ENCODE data around the gene CFAP65. TPM values are rescaled to one million over a fixed set of nuclear protein-coding genes. Genes with fewer than 3 reads are reported as not detected.

The CFAP65 gene
- total RNA-seq, 1 experiment from 2014 or later = 0.44 TPM

- ChIA-PET POLR2A (no interaction called here), CTCF (interaction anchor here (0.6 to 8.8 kb wide), 14 partner anchors 16 to 112 kb away, joined by 3 to 116 read pairs (median 4); no protein-coding TSS in a partner anchor)
- Mint-ChIP-seq H3K9me3 (no peaks in the 10 kb centered on the region), H3K4me3 (peak within 1 kb of the TSS; percentile 84), H3K36me3 (no peaks in the 10 kb centered on the region), H3K4me1 (peaks cover 27% of the 10 kb centered on the region), H3K27me3 (ENCODE audit: low read depth) (peaks cover 95% of the 10 kb centered on the region), H3K27ac (no peak within 1 kb of the TSS)
- DNase-seq (ENCODE audit: low spot score) (peak; percentile 96), ATAC-seq (peak; percentile 82)
- TF ChIP-seq ZNF232 (CRISPR knock-in tag; IDR thresholded peaks at IDR 0.05) (peak; percentile 68), IRF2 (CRISPR knock-in tag; IDR thresholded peaks at IDR 0.05; ENCODE audit: borderline replicate concordance, low read depth) (no peak), USF2 (CRISPR knock-in tag; IDR thresholded peaks at IDR 0.05) (0 out of 2 replicates have a peak, but pooled peaks have one; percentile 21), NFYB (CRISPR knock-in tag; conservative IDR thresholded peaks at IDR 0.05; ENCODE audit: low read depth) (peak; percentile 62)
Measured at GRCh38 chr2:218959141-218959731, 82.1 kb downstream of the CFAP65 start, which contains the start of gene CDK5R2. Gene CDK5R2 (plus strand): TSS chr2:218959666. CDS start chr2:218959821, 155 bp downstream.

GRCh38 chr2:218958276-218958675 is 83.0 kb downstream of the CFAP65 start:
- Mint-ChIP-seq H3K27me3 (ENCODE audit: low read depth) (peaks cover 97% of the 10 kb centered on the region), H3K36me3 (no peaks in the 10 kb centered on the region), H3K4me1 (peaks cover 18% of the 10 kb centered on the region), H3K9me3 (no peaks in the 10 kb centered on the region), H3K4me3 (peak overlapping the region; percentile 84), H3K27ac (no peak overlapping the region)
- CTCF ChIA-PET = interaction anchor here (1.2 to 8.8 kb wide), 4 partner anchors 23 to 100 kb away, joined by 3 to 116 read pairs (median 15); no protein-coding TSS in a partner anchor
- ATAC-seq (no peak), DNase-seq (ENCODE audit: low spot score) (no peak)
- POLR2A ChIA-PET = no interaction called here
- no peak for TF ChIP-seq RORB (CRISPR knock-in tag; IDR thresholded peaks at IDR 0.05)
- TF ChIP-seq CREM (CRISPR knock-in tag; IDR thresholded peaks at IDR 0.05) = no peak

- Mint-ChIP-seq H3K9me3 (no peaks in the 10 kb centered on the region), H3K27me3 (ENCODE audit: low read depth) (peaks cover 94% of the 10 kb centered on the region), H3K27ac (no peak overlapping the region), H3K4me3 (peak overlapping the region; percentile 18; the same call in 1 of the 2 replicates), H3K36me3 (no peaks in the 10 kb centered on the region), H3K4me1 (peaks cover 16% of the 10 kb centered on the region)
- no peak for TF ChIP-seq FOXJ3 (CRISPR knock-in tag; IDR thresholded peaks at IDR 0.05; ENCODE audit: borderline replicate concordance)
- TF ChIP-seq MAX (CRISPR knock-in tag; IDR thresholded peaks at IDR 0.05) = no peak
- TF ChIP-seq AFF4 (CRISPR knock-in tag; IDR thresholded peaks at IDR 0.05; ENCODE audit: borderline replicate concordance) = no peak
- TF ChIP-seq TEAD4 (CRISPR knock-in tag; IDR thresholded peaks at IDR 0.05) = no peak
- no peak for TF ChIP-seq TCF7 (CRISPR knock-in tag; IDR thresholded peaks at IDR 0.05; ENCODE audit: low read depth)
- no peak for TF ChIP-seq ZNF138 (CRISPR knock-in tag; conservative IDR thresholded peaks at IDR 0.05)
- no peak for TF ChIP-seq ESRRA (CRISPR knock-in tag; IDR thresholded peaks at IDR 0.05; ENCODE audit: borderline replicate concordance)
- no peak for TF ChIP-seq JUN (CRISPR knock-in tag; IDR thresholded peaks at IDR 0.05)
- TF ChIP-seq E2F5 (CRISPR knock-in tag; IDR thresholded peaks at IDR 0.05) = no peak
- TF ChIP-seq CBFB (CRISPR knock-in tag; IDR thresholded peaks at IDR 0.05; ENCODE audit: low read depth) = no peak
- no peak for TF ChIP-seq IRF1 (CRISPR knock-in tag; IDR thresholded peaks at IDR 0.05)
- CTCF ChIA-PET = interaction anchor here (8.8 kb wide), 1 partner anchor 24 kb away, joined by 116 read pairs; no protein-coding TSS in a partner anchor
- POLR2A ChIA-PET = no interaction called here
- ATAC-seq (no peak), DNase-seq (ENCODE audit: low spot score) (no peak)
Measured at GRCh38 chr2:218957671-218958070, 83.6 kb downstream of the CFAP65 start.
